Mucosa of descending colon (tissue), 3 donors: ENCODE data around the gene CEP295NL. TPM values are rescaled to one million over a fixed set of nuclear protein-coding genes. Genes with fewer than 3 reads are reported as not detected.

ENCODE experiments used
- ATAC-seq: fragments of 200-7000 bp; cut with Tn5 transposase; one replicate; pipeline ENCODE4 v1.9.1; 2020; ENCODE audit warnings: mild to moderate bottlenecking, moderate library complexity
- DNase-seq, 3 donors: peaks; one replicate each; pipeline ENCODE4 v3.0.0-alpha.2; 2020
- H3K36me3 ChIP-seq: fragments of 200-600 bp; one replicate; pipeline ENCODE4 v1.8.0; 2021; ENCODE audit warnings: low read depth, mild to moderate bottlenecking
- H3K4me1 ChIP-seq: fragments of 200-600 bp; one replicate; pipeline ENCODE4 v1.8.0; 2021; ENCODE audit warnings: low read depth, mild to moderate bottlenecking
- H3K4me3 ChIP-seq: fragments of 200-600 bp; one replicate; pipeline ENCODE4 v1.8.0; 2021; ENCODE audit warnings: mild to moderate bottlenecking
- H3K9me3 ChIP-seq: fragments of 200-600 bp; one replicate; pipeline ENCODE4 v1.8.0; 2021; ENCODE audit warnings: mild to moderate bottlenecking
- intact Hi-C, 2 donors: fragments of 100-400 bp; cut with DNase I in 1 of 2; cut with micrococcal nuclease in 1 of 2; formaldehyde crosslinking; loops; one replicate each; pipeline versions ENCODE4 v1.11.0 to v1.11.1; 2022; cut with DNase I, micrococcal nuclease
- total RNA-seq, 3 donors: library from RNA; stranded (reverse); fragmentation: NEBNext Ultra II Directional in 2 of 3; extraction: Animal tissue kit (Norgen Biotek cat#: 25700) in 2 of 3; gene quantifications; one replicate each; pipeline versions ENCODE4 v1.2.1 to v1.2.4, GENCODE V29; 2021 to 2023
- TF ChIP-seq, protein P1 (sequence below): fragments of 200-600 bp; IDR thresholded peaks from one replicate; pipeline ENCODE4 v1.8.0; 2022; ENCODE audit warnings: antibody characterized with exemption, mild to moderate bottlenecking
- donor health status: DM: no; HTN: no; CAD: no; lungs with moderate emphysema.
- donor health status: DM: no; HTN: no; CAD: no.
- donor health status: DM: no; HTN: yes; CAD: no.

Gene CEP295NL
- total RNA-seq, 3 donors from 2014 or later, result 1.4 to 2.5 (median 2.0) TPM

DNA sequence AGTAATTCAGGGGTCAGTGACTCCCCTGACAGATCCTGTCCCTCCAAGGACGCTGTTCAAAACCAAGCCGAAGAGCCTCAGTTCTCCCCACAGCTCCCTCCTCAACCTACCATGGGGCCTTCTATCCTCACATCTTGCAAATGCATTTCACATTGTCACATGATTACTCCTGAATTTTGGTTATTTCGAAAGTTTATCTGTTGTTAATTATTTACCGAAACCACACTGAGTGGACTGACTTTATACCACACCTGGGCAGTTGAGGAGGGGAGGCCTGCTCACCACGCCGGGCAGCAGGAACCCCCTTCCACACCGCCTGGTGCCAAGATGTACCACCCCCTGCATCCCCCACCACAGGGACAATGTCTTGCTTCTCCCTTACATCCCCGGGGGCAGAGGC is 17.5 kb upstream of the CEP295NL start:
- H3K9me3 ChIP-seq, result no peaks in the 10 kb centered on the region
- H3K4me3 ChIP-seq, result no peak overlapping the region
- TF ChIP-seq, protein P1, sequence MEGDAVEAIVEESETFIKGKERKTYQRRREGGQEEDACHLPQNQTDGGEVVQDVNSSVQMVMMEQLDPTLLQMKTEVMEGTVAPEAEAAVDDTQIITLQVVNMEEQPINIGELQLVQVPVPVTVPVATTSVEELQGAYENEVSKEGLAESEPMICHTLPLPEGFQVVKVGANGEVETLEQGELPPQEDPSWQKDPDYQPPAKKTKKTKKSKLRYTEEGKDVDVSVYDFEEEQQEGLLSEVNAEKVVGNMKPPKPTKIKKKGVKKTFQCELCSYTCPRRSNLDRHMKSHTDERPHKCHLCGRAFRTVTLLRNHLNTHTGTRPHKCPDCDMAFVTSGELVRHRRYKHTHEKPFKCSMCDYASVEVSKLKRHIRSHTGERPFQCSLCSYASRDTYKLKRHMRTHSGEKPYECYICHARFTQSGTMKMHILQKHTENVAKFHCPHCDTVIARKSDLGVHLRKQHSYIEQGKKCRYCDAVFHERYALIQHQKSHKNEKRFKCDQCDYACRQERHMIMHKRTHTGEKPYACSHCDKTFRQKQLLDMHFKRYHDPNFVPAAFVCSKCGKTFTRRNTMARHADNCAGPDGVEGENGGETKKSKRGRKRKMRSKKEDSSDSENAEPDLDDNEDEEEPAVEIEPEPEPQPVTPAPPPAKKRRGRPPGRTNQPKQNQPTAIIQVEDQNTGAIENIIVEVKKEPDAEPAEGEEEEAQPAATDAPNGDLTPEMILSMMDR, result no peak
- no peak for ATAC-seq
- H3K4me1 ChIP-seq, result peaks cover 26% of the 10 kb centered on the region
- intact Hi-C loops, result no loop called here
- DNase-seq, result no peak
- no peaks in the 10 kb centered on the region for H3K36me3 ChIP-seq

GRCh38 chr17:78919861-78920450 is 17.0 kb upstream of the CEP295NL start:
- TF ChIP-seq, protein P1, result no peak
- no peaks in the 10 kb centered on the region for H3K9me3 ChIP-seq
- ATAC-seq (no peak), DNase-seq (no peak)
- intact Hi-C loops, result no loop called here
- no peaks in the 10 kb centered on the region for H3K36me3 ChIP-seq
- H3K4me3 ChIP-seq, result no peak overlapping the region
- peaks cover 26% of the 10 kb centered on the region for H3K4me1 ChIP-seq

DNA sequence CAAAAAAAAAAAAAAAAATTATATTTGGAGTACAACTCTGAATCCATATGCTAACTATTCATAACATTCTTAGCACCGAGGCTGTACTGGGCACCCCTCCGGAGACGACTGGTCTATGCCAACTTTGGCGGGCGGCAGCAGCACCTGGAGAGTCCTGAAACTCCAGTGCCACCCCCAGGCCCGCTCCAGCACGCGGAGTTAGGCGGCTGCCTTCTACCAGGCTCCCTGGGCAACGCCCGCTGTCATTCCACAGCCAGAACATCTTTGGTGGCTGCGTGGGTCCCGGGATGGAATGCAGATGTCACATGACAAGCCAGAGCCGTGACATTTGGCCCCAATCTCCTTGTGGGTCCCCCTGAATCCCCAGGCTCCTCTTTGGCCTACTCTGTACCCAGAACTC is 16.0 kb upstream of the CEP295NL start:
- H3K4me3 ChIP-seq, result no peak overlapping the region

DNA sequence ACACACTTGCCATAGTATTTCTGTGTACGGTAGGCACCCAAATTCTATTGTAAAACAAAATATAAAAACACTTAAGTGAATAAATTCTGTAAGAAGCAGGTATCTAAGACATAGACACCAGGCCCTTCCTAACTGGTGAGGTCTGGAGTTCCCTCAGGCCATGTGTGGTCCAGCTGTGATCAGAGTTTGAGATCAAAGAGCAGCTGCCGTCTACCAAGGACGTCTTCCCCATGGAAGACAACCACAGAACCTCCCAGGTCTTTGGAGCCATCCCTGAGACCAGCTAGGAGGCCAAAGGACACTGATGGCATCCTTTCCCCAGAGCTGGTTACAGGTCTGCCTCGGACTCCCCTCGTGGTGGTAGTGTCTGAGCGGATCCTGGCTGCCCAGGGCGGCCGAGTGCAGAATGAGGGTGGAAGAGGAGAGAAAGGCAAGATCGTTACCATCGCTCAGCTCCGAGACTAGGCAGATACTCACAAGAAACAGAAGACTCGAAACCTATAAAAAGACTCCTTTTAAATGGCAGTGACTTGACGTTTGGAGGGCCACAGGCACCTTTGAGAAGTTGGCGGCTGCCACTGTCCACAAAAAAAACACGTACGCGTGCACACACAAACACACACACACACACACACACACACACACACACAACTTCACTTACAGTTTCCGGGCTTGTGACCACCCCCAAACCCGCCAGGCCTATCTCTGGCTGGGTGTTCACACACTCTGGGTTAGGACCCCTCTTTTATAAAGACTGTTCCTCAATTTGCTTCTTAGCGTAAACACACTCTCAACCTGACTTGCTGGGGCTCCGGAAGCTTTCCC is 14.7 kb upstream of the CEP295NL start:
- ATAC-seq (no peak), DNase-seq (no peak)
- intact Hi-C loops, result no loop called here
- Histone ChIP-seq H3K36me3 (no peaks in the 10 kb centered on the region), H3K4me3 (no peak overlapping the region), H3K9me3 (no peaks in the 10 kb centered on the region), H3K4me1 (peaks cover 10% of the 10 kb centered on the region)
- TF ChIP-seq, protein P1, result no peak

More for the DNA sequence above, 16.0 kb upstream of the CEP295NL start:
- no peak for DNase-seq
- TF ChIP-seq, protein P1, result no peak
- intact Hi-C loops, result no loop called here
- Histone ChIP-seq H3K36me3 (no peaks in the 10 kb centered on the region), H3K9me3 (no peaks in the 10 kb centered on the region), H3K4me1 (peaks cover 18% of the 10 kb centered on the region)
- ATAC-seq, result no peak

DNA sequence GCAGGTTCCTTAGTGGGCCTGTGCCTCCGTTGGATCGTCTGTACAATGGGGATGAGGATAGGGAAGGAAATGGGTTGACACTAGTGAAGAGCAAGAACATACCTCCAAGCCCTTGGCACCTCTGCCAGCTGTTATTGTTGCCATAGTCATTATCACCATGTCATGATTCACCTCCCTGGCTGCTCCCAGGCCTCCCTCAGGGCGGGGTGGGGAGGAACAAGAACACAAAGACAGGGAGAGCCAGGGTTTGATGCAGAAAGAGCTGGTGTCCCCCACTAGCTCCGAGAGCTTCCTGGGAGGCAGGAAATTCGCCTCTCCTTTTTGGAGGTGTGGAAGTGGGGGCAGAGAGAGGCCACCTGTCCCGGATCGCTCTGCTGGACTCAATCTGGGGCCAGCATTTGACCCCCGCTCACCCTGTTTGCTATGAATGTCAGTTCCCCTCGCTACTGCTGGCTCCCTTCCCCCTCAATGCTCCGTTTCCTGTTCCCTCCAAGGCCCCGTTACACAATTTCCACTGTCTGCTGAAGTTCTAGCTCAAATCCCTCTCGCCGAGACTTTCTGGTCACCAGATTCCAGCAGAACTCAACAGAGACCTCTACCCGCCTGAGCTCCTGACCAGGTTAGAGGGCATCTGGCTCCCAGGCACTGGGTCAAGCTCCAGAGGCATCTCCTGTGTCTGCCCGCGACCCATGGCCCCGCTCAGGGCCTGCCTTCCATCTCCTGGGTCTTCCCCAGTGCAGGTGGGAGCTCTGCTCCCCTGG is 13.1 kb upstream of the CEP295NL start:
- intact Hi-C loops, result no loop called here
- Histone ChIP-seq H3K9me3 (no peaks in the 10 kb centered on the region), H3K36me3 (no peaks in the 10 kb centered on the region), H3K4me1 (peaks cover 13% of the 10 kb centered on the region), H3K4me3 (no peak overlapping the region)
- DNase-seq (peak in 2 of 3 donors; percentile 45 to 53), ATAC-seq (peak; percentile 86)
- TF ChIP-seq, protein P1, result no peak
